ENCODE results near the gene RPS6KA5.
A peak's percentile ranks its signal among the peaks of the same experiment; 100 is the strongest.
"Not testable (repeated sequence)": the region's sequence is repeated elsewhere in the genome, so short reads cannot be mapped to it uniquely, and the experiment has no call there.

The RPS6KA5 gene

DNA sequence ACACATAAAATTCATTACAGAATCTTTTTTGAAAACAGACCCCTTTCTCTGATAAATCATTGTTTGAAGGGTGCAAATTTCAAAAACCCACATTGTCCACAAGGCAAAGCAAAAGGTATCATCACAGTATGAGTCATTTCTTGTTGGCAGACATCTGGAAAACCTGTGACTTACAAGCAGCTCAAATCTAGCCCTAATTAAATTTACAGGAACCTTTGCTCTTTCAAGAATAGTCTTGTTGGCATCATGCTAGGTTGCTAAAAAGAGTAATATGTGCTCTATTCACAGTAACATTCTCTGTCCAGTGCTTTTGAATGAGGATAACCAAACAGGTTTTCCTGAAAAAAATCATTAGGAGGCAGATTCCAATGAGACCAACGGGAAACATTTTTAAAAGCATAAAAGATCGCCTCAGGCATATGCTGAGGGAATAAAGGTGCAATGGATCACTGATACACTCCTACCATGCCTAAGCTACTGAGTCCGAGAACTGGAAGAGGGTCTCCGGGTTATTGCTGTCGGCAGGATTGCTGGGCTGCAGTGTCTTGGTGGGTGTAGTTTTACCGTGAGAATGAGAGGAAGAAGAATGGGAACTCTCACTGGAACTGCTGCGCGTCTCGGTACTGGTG, 188.7 kb downstream of the RPS6KA5 start:
- Mint-ChIP-seq H3K4me1 (peaks cover 8% of the 10 kb centered on the region), H3K9me3 (no peaks in the 10 kb centered on the region), H3K4me3 (no peak overlapping the region), H3K27me3 (no peaks in the 10 kb centered on the region), H3K27ac (no peak overlapping the region)
- ATAC-seq (no peak), DNase-seq (no peak)

DNA sequence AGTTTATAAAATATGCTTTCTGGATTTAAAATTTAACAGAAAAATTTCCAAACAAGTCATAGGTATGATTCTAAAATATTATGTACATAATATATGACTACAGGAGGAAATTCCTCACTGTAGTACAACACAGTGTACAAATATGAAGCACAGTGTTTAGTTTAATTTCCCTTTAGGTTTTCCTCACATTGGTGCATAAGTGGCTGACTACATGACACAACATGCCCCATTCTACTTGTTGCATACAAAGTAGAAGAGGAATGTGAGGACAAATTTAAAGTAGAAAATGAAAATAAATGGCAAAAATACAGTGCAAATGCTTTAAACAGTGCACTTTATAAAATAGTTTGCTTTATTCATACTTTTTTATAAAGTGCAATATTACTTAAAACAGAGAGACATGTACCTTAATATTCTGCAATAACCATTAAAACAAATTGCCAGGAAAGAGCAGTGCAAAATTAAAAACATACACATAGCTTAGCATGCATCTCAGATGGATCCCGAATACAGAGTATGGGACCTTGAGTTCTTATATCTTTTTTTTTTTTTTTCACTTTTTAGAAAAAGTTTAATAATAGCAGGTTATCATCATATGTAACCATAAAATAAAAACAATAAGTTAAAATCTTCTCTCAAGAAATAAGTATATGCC, 189.4 kb downstream of the RPS6KA5 start:
- DNase-seq (no peak), ATAC-seq (no peak)
- Mint-ChIP-seq H3K9me3 (no peaks in the 10 kb centered on the region), H3K4me3 (no peak overlapping the region), H3K4me1 (peaks cover 8% of the 10 kb centered on the region), H3K27ac (no peak overlapping the region), H3K27me3 (no peaks in the 10 kb centered on the region)

DNA sequence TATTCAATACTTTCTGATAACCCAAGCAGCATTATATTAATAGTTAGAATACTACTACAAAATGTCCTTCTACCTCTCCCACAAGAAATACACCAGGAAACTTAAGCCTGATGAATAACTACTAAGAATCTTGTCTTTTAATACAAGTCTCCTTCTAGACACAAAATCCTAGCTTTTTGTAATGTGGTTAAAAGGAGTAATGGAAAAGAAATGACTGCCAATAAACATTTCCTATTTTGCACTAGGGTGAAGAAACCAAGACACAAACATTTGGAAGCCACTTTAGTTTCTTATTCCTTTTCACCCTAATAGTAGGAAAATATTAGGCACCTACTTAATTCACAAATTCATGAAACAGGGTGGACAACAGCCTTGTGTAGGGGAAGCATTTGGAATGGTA, 192.9 kb downstream of the RPS6KA5 start:
- no peak for DNase-seq
- Mint-ChIP-seq H3K4me3 (no peak overlapping the region), H3K4me1 (peaks cover 8% of the 10 kb centered on the region), H3K27ac (no peak overlapping the region), H3K9me3 (no peaks in the 10 kb centered on the region), H3K27me3 (no peaks in the 10 kb centered on the region)
- no peak for ATAC-seq

GRCh38 chr14:90866833-90867232, 193.6 kb downstream of the RPS6KA5 start:
- no peaks in the 10 kb centered on the region for H3K9me3 Mint-ChIP-seq
- H3K27ac Mint-ChIP-seq = no peak overlapping the region
- peaks cover 5% of the 10 kb centered on the region for H3K4me1 Mint-ChIP-seq
- no peak for ATAC-seq
- no peaks in the 10 kb centered on the region for H3K27me3 Mint-ChIP-seq
- DNase-seq = no peak
- no peak overlapping the region for H3K4me3 Mint-ChIP-seq

- no peak overlapping the region for H3K27ac Mint-ChIP-seq
- ATAC-seq (no peak), DNase-seq (no peak)
- H3K27me3 Mint-ChIP-seq = no peaks in the 10 kb centered on the region
- no peaks in the 10 kb centered on the region for H3K9me3 Mint-ChIP-seq
- H3K4me1 Mint-ChIP-seq = no peaks in the 10 kb centered on the region
- no peak overlapping the region for H3K4me3 Mint-ChIP-seq
These were observed 195.7 kb downstream of the RPS6KA5 start for GRCh38 chr14:90864741-90865140.

DNA sequence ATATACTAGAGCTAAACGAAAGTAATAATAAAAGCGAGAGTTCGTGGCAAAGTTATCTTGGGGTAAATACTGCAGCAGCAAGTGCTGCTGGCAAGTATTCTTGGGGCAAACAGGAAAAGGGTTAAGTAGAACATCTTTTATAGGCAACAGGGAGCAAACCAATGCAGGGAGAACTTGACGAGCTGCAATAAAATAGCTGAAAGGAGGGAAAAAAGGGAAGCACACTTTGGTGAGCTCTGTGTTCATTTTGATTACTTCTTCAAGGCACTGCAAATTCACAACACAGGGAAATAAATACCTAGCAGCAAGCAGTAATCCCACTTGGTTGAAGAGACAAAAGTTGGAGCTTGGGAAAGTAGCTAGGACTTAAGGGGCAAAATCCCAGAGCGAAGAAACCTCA, 201.9 kb downstream of the RPS6KA5 start:
- H3K4me3 Mint-ChIP-seq = no peak overlapping the region
- no peak overlapping the region for H3K27ac Mint-ChIP-seq
- DNase-seq (no peak), ATAC-seq (no peak)
- no peaks in the 10 kb centered on the region for H3K27me3 Mint-ChIP-seq
- no peaks in the 10 kb centered on the region for H3K4me1 Mint-ChIP-seq
- no peaks in the 10 kb centered on the region for H3K9me3 Mint-ChIP-seq

- no peak overlapping the region for H3K27ac Mint-ChIP-seq
These were observed 202.6 kb downstream of the RPS6KA5 start for GRCh38 chr14:90857866-90858265.

GRCh38 chr14:90856115-90856514, 204.3 kb downstream of the RPS6KA5 start:
- H3K27me3 Mint-ChIP-seq, H3K27ac Mint-ChIP-seq, ATAC-seq, H3K4me1 Mint-ChIP-seq, H3K9me3 Mint-ChIP-seq, DNase-seq, H3K4me3 Mint-ChIP-seq: not testable (repeated sequence)

More at GRCh38 chr14:90857866-90858265, 202.6 kb downstream of the RPS6KA5 start:
- Mint-ChIP-seq H3K27me3 (no peaks in the 10 kb centered on the region), H3K4me1 (no peaks in the 10 kb centered on the region), H3K9me3 (no peaks in the 10 kb centered on the region), H3K4me3 (no peak overlapping the region)
- no peak for ATAC-seq
- no peak for DNase-seq

GRCh38 chr14:90853116-90853515, 207.3 kb downstream of the RPS6KA5 start:
- no peak overlapping the region for H3K27ac Mint-ChIP-seq
- no peak overlapping the region for H3K4me3 Mint-ChIP-seq
- ATAC-seq = no peak
- H3K27me3 Mint-ChIP-seq = no peaks in the 10 kb centered on the region
- H3K9me3 Mint-ChIP-seq = no peaks in the 10 kb centered on the region
- no peak for DNase-seq
- no peaks in the 10 kb centered on the region for H3K4me1 Mint-ChIP-seq

- Mint-ChIP-seq H3K4me1 (no peaks in the 10 kb centered on the region), H3K4me3 (no peak overlapping the region), H3K27ac (no peak overlapping the region), H3K9me3 (no peaks in the 10 kb centered on the region), H3K27me3 (no peaks in the 10 kb centered on the region)
- DNase-seq (no peak), ATAC-seq (no peak)
These were observed 209.0 kb downstream of the RPS6KA5 start for GRCh38 chr14:90851327-90852036.

GRCh38 chr14:90850487-90850886, 210.0 kb downstream of the RPS6KA5 start:
- DNase-seq (no peak), ATAC-seq (no peak)
- no peak overlapping the region for H3K4me3 Mint-ChIP-seq
- H3K9me3 Mint-ChIP-seq = no peaks in the 10 kb centered on the region
- no peaks in the 10 kb centered on the region for H3K4me1 Mint-ChIP-seq
- H3K27ac Mint-ChIP-seq = no peak overlapping the region
- no peaks in the 10 kb centered on the region for H3K27me3 Mint-ChIP-seq

GRCh38 chr14:90849787-90850444, 210.5 kb downstream of the RPS6KA5 start:
- Mint-ChIP-seq H3K4me3 (no peak overlapping the region), H3K27ac (no peak overlapping the region), H3K9me3 (no peaks in the 10 kb centered on the region), H3K4me1 (no peaks in the 10 kb centered on the region), H3K27me3 (no peaks in the 10 kb centered on the region)
- ATAC-seq (no peak), DNase-seq (no peak)

GRCh38 chr14:90848944-90849731, 211.3 kb downstream of the RPS6KA5 start:
- Mint-ChIP-seq H3K27ac (peak overlapping the region in 1 of 2 donors; percentile 29), H3K4me1 (no peaks in the 10 kb centered on the region), H3K9me3 (no peaks in the 10 kb centered on the region)

GRCh38 chr14:90846511-90846910, 213.9 kb downstream of the RPS6KA5 start:
- no peaks in the 10 kb centered on the region for H3K9me3 Mint-ChIP-seq
- ATAC-seq (no peak), DNase-seq (no peak)
- peaks cover 8% of the 10 kb centered on the region for H3K4me1 Mint-ChIP-seq
- H3K27ac Mint-ChIP-seq = no peak overlapping the region
- no peaks in the 10 kb centered on the region for H3K27me3 Mint-ChIP-seq
- no peak overlapping the region for H3K4me3 Mint-ChIP-seq

More at GRCh38 chr14:90848944-90849731, 211.3 kb downstream of the RPS6KA5 start:
- no peaks in the 10 kb centered on the region for H3K27me3 Mint-ChIP-seq
- DNase-seq = no peak
- no peak overlapping the region for H3K4me3 Mint-ChIP-seq
- ATAC-seq = no peak

DNA sequence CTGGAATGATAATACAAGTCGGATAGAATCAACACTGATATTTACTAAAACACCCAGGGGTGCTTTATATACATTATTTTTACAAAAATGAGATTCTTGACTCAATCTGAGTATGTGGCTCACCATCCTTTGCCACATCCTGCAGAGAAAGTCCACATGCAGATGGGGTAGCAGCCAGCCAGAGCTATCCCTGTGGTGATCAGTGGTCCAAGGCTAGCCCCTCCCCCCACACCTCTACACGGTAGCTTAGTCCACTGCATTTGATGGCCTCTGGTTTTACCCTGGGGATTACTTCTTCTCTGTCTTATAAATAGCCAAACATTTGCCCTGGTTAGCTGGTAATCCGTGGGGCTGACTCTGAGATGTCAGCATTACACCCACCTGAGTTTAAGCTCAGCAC, 216.1 kb downstream of the RPS6KA5 start:
- H3K4me1 Mint-ChIP-seq = peaks cover 8% of the 10 kb centered on the region

More for the DNA sequence above, 216.1 kb downstream of the RPS6KA5 start:
- Mint-ChIP-seq H3K9me3 (no peaks in the 10 kb centered on the region), H3K4me3 (no peak overlapping the region), H3K27ac (no peak overlapping the region), H3K27me3 (peaks cover 3% of the 10 kb centered on the region)
- DNase-seq = no peak
- ATAC-seq = no peak
